Stimulated activated naive CD8-positive, alpha-beta T cell treated with anti-CD3 and anti-CD28 coated beads, Interleukin-15, Interleukin-2, amounts not matched to agents 100 U/mL and 50 U/mL, for 24 hours (primary cell): ENCODE measurements around the gene HBS1L.

Experiments used
- ATAC-seq: fragments of 150-1000 bp; cut with Tn5 transposase; one replicate; pipeline ENCODE4 v1.10.0; 2021
- DNase-seq: peaks from one replicate; pipeline ENCODE4 v3.0.0; 2021

The HBS1L gene

GRCh38 chr6:134948691-134949090, 105.9 kb downstream of the HBS1L start:
- DNase-seq, result no peak
- no peak for ATAC-seq

- no peak for ATAC-seq
Measured at GRCh38 chr6:134948142-134948541, 106.5 kb downstream of the HBS1L start.

GRCh38 chr6:134945045-134945444, 109.6 kb downstream of the HBS1L start:
- DNase-seq, result no peak
- no peak for ATAC-seq

More at GRCh38 chr6:134948142-134948541, 106.5 kb downstream of the HBS1L start:
- DNase-seq, result no peak

GRCh38 chr6:134943522-134944111, 111.0 kb downstream of the HBS1L start:
- ATAC-seq, result no peak
- no peak for DNase-seq

DNA sequence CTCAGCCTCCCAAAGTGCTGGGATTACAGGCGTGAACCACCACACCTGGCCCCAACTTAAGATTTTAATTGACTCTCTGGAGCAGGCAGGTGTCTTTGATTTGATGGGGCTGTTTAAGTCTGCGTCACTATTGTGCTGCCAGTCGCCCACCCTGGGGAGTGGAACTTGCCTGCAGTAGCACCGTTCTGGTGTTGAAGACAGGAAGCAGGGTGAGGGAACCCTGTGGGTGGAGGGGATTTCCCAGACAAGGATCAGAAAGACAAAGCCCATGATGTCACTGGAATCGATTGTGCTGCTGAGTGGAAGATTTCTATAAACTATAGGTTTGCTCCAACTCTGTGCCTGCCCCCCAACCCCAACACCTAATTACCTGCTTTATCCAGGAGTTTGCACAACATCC, 115.7 kb downstream of the HBS1L start:
- ATAC-seq (peak; percentile 98), DNase-seq (peak; percentile 79)

DNA sequence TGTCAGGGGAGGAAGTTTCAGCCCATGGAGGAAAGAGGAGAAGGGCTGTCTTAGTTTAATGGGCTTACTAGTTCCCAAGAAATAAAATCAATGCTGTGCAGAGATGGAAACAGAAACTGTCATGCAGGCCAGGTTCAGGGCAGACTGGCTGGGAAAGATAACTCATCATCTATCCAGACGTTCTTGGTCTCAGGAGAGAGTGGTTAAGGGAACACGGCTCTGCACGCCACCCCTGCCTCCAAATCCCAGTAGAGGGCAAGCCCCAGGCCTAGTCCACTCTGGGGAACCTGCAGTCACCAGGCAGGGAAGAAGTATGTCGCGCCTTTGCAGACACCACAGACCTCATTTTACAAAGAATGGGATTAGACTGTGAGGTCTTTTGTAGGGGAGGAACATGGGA, 117.2 kb downstream of the HBS1L start:
- DNase-seq (no peak), ATAC-seq (no peak)

DNA sequence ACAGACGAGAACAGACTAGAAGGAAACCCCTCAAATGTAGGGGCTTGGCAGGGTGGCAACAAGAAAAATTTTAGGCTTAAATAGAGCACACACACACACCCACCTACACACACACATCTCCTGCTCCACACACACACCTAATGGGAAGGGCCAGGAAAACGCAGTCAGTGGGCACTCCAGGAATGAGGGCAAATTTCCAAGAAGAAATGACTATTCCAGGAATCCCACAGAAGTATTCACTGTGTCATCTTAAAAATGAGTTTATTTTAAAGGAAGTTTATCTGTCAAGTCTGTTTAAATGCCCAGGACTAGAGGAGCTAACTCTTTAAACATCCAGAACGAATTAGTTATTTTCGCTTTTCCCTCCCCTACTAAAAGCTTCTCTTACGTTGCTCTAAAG, 117.7 kb downstream of the HBS1L start:
- no peak for DNase-seq
- ATAC-seq, result no peak

DNA sequence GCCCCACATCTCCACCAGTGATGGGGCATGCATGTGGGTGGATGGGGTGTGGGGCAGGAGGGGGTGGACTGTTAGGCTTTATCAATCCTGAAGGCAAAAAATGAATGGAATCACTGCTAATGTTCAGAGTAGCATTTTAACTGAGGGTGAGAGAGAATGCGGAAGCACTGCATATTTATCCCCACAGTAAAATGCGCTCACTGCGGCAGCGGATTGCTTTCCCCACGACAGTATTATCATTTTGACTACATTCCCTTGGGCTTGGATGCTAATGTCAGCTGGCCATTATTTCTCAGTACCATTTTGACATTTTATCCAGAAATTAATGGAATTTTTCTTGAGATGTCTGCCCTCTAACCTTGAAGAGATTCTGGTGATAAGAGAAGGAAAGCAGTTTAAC, 118.1 kb downstream of the HBS1L start:
- DNase-seq (no peak), ATAC-seq (no peak)

GRCh38 chr6:134934793-134935485, 119.7 kb downstream of the HBS1L start:
- DNase-seq, result no peak

DNA sequence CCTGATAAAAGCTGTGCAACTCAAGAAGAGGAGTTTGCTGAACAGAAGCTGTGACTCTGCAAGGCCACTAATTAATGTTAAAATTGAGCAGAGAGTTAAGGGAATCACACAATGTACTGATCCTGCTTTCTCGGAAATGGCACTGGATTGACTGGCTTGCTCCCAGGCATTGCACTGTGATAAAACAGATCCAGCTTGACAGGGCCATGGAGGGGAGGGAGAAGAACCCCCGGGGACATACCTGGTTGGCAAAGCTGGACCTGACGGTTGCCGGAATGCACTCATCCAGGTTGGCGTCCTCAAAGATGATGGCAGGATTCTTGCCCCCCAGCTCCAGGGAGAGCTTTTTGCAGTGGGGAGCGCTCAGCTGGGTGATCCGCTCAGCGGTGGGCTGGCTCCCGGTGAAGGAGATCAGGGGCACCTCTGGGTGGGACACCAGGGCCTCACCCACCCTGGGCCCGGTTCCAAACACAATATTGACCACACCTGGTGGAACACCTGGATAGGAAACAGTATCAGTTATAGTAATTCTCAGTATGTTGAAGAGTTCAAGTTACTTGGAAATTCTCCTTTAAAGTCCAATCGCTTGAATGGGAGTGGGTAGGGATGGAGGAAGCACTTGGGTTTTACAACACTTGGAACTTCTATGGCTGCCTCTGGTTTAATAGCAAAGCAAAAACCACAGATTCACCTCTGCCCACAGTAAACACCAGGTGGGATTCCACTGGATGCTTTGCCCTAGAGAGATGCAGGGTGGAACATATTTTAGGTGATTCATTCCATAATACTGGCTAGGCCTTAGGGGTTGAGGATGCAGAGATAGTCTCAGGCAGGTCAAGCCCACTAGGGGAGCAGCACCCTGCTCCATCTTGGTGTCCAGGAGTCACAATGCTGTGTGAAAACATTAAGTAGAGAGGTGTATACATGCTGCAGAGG, 121.8 kb downstream of the HBS1L start:
- DNase-seq (no peak), ATAC-seq (no peak)

More at GRCh38 chr6:134934793-134935485, 119.7 kb downstream of the HBS1L start:
- ATAC-seq, result no peak

- ATAC-seq, result no peak
- no peak for DNase-seq
Measured at GRCh38 chr6:134932098-134932497, 122.5 kb downstream of the HBS1L start.

DNA sequence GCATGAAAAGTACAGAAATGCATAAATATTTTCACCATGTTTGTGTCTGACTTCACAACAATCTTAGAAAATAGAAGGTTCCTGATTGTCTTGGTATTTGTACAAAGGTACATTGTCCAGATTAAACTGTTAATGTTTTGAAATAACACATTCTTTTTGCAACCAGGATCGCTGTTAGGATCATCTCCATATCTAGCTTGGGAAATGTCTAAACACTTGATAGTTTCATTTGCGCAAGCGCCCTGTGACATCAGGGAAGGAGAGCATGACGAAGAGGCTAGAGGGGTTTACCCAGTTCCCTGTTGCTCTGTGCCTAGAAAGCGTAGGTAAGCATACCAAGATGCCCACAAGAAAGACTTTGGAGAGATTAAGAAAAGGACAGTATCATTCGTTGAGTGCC, 124.2 kb downstream of the HBS1L start:
- DNase-seq (no peak), ATAC-seq (no peak)

- no peak for DNase-seq
- ATAC-seq, result no peak
Measured at GRCh38 chr6:134928151-134928900, 126.3 kb downstream of the HBS1L start.

GRCh38 chr6:134925800-134926199, 128.8 kb downstream of the HBS1L start:
- no peak for ATAC-seq
- no peak for DNase-seq

DNA sequence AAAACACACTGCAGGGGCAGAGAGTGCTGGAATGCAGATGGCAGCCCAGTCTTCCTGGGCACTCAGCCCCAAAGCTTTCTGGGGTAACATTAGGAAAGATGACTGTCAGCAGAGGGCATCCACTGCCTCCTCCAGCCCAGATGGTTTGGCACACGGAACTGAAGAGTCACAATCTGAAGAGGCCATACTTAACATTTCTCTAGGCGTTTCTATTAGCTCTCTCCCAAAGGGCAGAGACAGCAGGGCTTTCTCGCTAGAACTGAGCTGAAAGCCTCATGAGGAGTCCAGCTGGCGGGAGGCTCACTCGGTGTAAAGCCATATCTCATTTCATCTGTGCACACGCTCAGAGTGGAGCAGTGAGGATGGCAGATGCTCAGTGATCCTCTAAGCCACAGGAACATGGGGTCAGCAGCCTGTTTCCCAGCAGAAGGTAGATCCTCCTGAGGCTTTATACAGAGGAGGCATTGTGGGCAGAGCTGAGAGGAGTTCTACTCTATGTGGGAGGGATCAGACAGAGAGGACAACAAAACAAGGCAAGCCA, 132.8 kb downstream of the HBS1L start:
- DNase-seq (no peak), ATAC-seq (no peak)

GRCh38 chr6:134921276-134921675, 133.3 kb downstream of the HBS1L start:
- ATAC-seq (peak; percentile 14), DNase-seq (no peak)

DNA sequence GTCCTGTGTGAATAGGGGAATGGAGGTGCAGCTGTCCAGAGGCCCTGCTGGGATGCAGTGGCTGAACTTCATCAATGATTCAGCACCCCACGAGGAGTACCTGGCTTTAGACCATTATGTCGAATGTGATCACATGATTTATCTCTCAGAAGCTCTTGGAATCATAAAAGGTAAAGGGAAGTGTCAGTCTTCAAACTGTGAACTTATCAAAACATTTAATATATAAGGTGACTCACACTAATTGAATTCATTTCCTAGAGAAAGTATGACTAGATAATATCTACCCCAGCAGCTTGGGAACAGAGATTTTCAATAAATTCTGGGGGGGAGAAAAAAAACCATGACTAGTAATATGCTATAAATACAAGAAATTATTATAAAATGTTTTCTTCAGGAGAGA, 134.2 kb downstream of the HBS1L start:
- no peak for DNase-seq
- no peak for ATAC-seq

GRCh38 chr6:134918418-134918961, 136.1 kb downstream of the HBS1L start:
- no peak for DNase-seq
- ATAC-seq, result no peak

DNA sequence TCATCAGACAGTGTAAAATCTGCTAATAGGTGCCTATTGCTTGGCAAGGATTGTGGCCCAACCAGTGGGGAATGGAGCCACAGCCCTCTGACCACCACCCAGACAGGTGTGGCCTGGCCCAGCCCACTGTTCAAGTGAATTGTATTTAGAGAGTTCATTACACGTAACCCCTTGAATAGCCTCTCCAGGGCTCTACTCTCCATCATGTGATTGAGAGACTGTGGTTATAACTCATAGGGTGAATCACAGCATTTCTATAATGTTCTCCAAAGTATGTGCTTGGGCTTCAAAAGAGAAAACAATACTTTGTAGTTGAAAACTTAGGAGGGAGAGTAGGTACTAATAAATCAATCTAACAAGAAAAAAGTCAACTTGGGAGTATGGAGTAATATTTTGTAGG, 143.1 kb downstream of the HBS1L start:
- no peak for DNase-seq
- no peak for ATAC-seq

DNA sequence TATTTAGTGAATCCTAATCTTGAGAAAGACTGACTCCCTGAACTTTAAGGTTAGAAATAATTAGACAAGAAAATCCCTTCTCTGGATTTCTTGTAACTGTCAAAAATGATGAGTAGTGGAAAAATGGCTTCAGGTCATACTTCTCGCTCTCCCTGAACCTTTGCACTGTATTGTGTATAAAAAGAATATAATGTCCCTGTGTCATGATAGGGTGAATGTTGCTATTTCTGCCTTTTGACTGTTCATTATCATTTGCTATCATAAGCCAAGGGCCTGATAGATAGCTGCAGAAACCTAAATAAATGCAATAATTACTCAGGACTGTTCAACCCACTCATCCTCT, 144.1 kb downstream of the HBS1L start:
- DNase-seq (no peak), ATAC-seq (no peak)
